NK-92 treated with Interleukin-12 subunit alpha and Interleukin-12 subunit beta, amount 100 ng/mL, for 24 hours (cell line): ENCODE data around the gene EBLN1.
"Not testable (repeated sequence)": the region's sequence is repeated elsewhere in the genome, so short reads cannot be mapped to it uniquely, and the experiment has no call there.

Experiments
- DNase-seq: peaks from one replicate; lab custom pipeline; 2025; lab: John Stamatoyannopoulos, UW

EBLN1 gene

DNA sequence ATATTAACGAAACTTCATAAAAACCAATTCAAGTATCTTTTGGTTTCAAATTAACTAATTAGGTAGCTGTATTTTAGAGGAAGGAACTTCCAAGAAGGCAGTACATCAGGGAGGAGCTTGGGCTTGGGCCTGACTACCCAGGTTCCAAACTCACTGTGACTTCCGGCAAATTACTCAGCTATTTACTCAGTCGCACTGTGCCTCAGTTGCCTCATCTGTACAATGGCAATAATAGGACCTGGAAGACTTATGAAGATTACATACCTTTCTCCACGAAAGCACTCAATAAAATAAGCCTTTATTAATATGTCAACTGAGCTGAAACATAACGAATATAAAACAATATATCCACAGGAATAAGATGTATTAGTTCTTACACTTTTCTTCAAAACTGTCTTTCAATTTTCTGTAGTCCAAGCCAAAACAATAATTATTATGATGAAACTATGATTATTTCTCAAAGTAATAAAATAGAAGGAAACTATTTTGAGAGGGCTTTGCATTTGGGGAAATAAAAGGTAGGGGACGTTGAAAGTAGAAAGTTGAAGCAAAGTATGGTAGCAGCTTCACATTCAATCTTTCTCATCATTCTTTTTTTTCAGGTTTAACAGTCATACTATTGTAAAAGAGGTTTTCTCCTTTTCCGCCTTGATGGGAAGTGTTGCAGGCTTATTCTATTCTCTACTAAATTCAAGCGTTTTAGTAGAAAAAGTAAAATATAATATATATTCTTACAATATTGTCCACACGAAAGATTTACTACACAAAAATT lies 10.5 kb upstream of the EBLN1 start:
- no peak for DNase-seq

DNA sequence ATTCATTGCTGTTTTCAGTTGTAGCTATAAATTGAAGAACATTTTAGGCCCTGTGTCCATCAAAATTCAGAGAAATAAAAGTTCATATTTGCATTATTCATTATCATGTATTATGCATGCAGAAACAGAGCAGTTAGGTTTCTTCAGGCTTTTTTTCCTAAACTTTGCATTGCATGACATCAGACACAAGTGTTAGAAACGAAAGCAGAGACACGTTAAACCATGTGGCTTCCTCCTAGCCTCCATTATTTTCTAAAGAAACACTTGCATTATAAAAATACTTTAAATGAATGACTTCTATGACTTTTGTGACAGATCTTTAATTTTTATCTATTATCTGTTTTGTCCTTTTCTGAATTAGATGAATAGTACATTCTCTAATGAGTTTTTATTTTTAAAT lies 8.8 kb upstream of the EBLN1 start:
- DNase-seq, result no peak

DNA sequence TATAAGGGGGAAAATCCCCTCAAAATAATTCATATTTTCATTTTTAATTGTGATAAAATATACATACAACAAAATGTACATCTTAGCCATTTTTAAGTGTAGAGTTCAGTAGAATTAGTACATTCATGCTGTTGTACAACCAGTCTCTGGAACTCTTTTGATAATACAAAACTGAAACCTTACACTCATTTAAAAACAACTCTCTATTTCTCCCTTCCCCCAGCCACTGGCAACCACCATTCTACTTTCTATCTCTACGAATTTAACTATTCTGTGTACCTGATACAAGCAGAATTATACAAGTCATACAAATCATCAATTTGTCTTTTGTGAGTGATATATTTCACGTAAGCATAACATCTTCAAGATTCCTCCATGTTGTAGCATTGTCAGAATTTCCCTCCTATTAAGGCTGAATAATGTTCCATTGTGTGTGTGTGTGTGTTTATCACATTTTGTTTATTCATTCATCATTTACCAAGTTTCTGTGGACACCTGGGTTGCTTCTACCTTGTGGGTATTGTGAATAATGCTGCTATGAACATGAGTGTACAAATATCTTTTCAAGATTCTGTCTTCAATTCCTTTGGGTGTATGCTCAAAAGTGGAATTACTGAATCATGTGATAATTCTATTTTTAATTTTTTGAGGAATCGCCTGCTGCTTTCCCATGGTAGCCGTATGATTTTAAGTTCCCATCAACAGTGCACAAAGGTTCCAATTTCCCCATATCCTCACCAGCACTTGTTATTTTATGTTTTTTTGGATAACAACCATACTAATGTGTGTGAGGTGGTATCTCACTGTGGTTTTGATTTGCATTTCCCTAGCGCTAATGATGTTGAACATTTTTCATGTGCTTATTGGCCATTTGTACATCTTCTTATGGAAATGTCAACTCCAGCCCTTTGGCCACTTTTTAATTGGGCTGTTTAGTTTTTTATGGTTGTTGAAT lies 4.7 kb upstream of the EBLN1 start:
- DNase-seq, result no peak

DNA sequence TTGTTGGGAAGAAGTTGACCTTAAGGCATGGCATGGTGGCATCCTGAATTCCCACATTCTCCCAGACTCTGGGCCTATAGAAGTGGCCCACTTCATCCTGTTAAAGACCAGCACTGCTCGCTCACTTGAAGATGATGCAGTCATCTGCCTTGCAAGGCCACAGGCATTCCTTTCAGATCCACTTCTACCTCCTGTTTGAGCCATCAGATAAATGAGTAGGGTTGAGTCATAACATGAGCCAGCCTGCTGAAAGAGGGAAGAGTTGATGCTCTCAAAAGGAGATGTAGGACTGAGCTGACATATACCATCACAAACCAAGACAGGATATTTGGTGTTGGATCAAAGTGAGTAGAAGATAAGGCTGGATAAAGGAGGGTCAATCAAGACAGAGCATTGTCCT lies 1.5 kb upstream of the EBLN1 start:
- no peak for DNase-seq

DNA sequence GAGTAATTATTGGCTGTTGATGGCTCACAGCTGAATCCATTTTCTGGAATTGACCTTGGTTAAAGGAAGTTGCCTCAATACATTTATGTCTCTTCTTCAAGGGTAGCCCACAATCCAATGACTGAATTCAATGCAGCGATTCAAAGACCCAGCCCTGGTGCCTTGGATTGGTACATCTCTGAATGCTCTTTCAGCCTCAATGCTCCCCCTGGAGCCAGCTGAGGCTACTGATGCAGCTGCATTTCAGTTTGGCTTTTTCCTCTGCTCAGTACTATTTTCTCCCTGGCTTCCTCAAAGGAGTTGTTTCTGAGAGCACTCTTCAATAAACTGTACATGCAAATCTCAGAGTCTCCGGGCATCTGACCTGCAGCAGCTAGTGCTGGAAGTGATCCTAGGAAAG lies 633 bp upstream of the EBLN1 start:
- no peak for DNase-seq

DNA sequence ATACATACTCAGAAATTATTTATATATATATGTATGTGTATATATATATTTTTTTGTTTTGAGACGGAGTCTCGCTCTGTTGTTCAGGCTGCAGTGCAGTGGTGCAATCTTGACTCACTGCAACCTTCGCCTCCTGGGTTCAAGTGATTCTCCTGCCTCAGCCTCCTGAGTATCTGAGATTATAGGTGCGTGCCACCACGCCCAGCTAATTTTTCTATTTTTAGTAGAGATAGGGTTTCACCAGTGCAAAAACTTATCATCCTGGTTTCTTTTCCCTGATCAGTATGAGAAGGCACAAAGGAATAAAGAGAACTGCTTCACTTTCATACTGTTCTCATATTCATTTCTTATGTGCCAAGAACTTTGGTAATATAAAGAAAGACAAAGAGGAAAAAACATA lies 731 bp downstream of the EBLN1 start:
- not testable (repeated sequence) for DNase-seq

DNA sequence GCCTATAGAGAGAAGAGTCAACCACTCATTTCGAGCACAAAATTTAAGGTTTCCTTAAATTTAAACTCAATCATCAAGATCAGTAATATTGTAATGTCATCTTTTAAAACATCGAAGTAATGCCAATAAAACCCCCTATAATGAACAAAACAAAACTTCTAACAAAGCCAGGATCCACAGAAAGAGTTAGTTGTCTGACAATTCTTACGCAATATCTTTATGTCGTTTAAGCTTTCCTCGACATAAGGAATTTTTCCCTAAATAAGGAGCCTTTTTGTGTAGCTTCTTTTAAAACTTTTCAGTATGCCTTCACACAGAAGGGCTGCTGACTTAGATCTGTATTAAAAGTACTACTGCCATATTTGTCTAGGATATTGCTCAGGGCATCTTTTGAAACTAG lies 7.5 kb downstream of the EBLN1 start:
- no peak for DNase-seq

DNA sequence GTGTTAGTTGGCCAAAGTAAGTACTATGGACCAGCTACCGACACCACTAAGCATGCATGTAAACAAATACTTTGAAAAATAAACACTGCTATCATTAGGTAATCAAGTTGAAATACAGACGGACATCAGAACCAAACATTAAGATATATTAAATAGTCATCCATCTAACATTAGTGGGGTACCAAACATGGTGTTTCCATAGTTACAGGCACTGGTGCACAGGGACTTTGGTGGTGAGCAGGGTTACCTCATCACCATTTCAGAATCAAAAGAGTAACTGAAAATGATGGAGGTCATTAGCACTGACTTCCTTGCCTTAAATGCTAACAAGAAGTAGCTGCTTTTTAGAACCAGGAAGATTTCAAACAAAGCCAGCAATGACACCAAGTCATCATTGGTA lies 23.9 kb downstream of the EBLN1 start:
- no peak for DNase-seq

DNA sequence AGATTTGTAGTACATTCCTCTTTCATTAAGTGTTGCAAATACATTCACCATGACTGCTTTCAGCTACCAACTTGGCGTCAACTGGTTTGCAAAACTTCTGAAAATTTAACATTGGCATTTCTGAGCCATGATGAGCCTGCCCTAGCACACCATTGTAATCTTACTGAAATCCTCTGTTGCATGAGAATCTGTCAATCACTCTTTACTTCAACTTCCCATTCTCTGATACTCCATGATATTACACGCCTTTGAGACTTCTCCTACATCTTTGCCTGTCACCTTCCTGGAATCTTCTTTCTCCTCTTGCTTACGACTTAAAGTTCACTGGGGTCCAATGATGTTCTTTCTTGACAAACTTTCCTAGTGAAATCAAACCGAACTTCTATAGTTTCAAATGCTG lies 32.2 kb downstream of the EBLN1 start:
- no peak for DNase-seq

DNA sequence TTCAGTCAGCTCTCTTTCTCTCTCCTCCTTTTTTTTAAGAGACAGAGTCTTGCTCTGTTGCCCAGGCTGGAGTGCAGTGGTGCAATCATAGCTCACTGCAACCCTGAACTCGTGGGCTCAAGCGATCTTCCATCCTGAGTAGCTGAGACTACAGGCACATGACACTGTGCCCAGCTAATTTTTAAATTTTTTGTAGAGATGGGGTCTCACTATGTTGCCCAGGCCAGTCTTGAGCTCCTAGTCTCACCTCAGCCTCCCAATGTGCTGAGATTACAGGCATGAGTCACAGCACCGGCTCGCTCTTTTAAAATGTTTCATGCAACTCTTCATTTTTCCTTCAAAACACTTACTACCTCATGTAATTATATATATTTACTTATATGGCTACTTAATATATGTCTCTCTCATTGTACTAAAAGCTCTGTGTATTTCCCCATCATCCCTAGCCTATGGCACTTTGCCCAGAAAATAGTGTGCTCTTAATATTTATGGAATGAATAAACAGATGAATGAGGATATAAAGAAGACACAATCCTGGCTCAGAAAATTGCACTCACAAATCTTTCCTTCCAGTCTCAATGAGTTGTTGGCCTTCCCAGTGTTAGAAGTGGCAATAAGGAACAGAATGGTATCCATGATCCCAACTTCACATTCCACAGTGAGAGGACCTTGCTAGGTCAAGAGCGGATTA lies 33.9 kb downstream of the EBLN1 start:
- no peak for DNase-seq

DNA sequence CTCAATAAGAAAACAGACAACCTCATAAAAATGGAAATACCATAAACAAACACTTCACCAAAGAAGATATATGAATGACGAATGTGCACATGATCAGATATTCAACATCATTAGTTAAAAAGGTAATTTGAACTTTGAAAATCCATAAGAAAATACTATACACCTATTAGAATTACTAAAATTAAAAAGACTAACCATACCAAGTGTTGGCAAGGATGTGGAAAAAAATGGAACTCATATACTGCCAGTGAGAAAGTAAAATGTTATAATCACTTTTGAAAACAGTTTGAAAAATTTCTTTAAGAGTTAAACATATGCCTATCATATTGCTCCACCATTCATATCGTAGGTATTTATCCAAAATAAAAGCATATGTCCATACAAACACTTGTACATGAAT lies 37.1 kb downstream of the EBLN1 start:
- no peak for DNase-seq

DNA sequence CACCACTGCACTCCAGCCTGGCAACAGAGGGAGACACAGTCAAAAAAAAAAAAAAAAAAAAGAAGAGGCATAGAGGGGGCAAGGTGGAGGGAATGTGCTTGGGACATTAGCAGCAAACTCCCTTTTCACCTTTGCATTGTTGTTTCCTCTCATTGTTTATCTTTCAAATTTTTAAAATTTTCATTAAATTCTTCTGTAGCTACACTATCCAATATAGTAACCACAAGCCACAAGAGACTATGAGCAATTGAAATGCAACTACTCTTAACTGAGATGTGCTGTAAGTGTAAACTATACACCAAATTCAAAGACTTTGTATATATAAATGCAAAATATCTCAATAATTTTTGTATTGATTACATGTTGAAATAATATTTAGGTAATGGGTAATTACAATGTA lies 43.4 kb downstream of the EBLN1 start:
- no peak for DNase-seq

DNA sequence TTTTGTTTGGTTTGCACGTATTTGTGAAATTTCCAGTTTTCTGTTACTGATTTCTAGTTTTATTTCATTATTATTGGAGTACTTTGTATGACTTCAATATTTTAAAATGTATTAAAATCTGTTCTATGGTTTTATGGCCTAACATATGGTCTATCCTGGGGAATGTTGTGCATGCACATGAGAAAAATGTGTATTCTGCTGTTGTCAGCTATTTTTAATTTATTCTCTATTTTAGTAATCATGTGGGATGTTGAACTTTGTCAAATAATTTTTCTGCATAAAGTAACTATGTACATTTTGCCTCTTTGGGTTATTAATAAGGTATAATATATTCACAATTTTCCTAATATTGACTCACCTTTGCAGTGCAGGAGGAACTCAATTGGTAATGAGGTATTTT lies 46.7 kb downstream of the EBLN1 start:
- no peak for DNase-seq

DNA sequence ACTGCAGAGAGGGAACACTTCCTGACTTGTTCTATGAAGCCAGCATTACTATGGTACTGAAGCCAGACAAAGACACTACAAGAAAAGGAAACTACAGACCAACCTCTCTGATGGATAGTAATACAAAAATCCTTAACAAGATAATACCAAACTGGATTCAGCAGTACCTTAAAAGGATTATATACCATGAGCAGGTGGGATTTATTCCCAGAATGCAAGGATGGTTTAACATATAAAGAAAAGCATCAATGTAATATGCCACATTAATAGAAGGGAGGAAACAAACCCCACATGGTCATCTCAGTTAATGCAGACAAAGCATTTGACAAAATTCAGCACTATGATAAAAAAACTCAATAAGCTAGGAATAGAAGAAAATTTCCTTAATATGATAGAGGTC lies 47.2 kb downstream of the EBLN1 start:
- no peak for DNase-seq

DNA sequence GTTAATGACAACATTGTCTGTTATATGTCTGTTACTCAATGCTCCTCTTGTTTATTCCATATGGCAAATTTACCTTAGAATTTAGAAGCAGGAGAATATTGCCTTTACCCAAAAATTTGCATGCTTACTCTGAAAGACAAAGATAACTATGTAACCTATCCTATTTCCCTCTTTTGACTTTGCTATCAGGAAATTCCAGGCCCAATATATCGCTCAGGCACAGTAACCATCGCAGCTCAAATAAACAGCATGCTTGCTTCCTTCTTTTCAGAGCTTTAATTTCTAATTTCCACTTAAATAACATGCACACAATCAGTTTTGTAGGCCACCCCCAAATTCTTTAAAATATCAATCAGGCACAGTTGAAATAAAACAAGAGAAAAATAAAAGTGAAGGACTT lies 57.8 kb downstream of the EBLN1 start:
- no peak for DNase-seq

DNA sequence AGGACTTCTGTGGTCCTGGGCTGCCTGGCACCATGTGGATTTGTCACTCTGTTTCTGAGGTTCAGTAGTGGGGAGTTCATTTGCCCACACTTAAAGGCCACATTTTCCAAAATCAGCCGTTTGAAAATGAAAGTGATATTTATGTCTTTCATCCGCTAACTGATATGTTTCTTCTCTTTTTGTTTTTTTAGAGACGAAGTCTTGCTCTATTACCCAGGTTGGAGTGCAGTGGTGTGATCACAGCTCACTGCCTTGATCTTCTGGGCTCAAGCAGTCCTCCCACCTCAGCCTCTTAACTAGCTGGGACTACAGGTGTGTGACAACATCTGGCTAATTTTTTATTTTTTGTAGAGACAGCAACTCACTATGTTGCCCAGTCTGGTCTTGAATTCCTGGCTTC lies 58.6 kb downstream of the EBLN1 start:
- DNase-seq, result no peak
